ENCODE measurements around the gene SDCBP2.

Gene SDCBP2, protein sequence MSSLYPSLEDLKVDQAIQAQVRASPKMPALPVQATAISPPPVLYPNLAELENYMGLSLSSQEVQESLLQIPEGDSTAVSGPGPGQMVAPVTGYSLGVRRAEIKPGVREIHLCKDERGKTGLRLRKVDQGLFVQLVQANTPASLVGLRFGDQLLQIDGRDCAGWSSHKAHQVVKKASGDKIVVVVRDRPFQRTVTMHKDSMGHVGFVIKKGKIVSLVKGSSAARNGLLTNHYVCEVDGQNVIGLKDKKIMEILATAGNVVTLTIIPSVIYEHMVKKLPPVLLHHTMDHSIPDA

GRCh38 chr20:1328680-1329330, at the start of gene SDCBP2:
TSS of gene SDCBP2 (minus strand) at chr20:1329139. CDS start at chr20:1320416, 8,723 bp downstream.
- TF ChIP-seq NFIC (IDR thresholded peaks at IDR 0.05), result 0 out of 2 replicates have a peak, but pooled peaks have one; percentile 11
- TF ChIP-seq, protein P1, sequence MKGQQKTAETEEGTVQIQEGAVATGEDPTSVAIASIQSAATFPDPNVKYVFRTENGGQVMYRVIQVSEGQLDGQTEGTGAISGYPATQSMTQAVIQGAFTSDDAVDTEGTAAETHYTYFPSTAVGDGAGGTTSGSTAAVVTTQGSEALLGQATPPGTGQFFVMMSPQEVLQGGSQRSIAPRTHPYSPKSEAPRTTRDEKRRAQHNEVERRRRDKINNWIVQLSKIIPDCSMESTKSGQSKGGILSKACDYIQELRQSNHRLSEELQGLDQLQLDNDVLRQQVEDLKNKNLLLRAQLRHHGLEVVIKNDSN (IDR thresholded peaks at IDR 0.05), result no peak

DNA sequence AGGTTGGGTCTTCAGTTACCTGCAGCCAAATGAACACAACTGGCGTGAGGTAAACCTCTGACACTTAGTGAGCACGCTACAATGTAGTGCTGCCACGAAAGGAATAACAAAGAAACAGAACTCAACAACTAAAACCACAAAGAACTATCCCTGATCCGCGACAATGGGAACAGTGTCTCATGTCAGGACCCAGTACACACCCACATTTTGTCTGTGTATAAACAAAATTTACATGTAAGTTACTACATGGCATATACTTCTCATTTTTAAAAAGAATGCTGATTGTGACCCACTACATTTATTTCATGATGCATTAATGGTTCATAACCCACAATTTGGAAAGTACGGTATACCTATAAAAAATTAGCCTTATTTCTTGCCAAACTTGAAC, 49.8 kb upstream of the SDCBP2 start:
- TF ChIP-seq, protein P1 (IDR thresholded peaks at IDR 0.05), result no peak
- TF ChIP-seq, protein P2, sequence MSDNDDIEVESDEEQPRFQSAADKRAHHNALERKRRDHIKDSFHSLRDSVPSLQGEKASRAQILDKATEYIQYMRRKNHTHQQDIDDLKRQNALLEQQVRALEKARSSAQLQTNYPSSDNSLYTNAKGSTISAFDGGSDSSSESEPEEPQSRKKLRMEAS (IDR thresholded peaks at IDR 0.05), result no peak
- TF ChIP-seq FOXM1 (IDR thresholded peaks at IDR 0.05; ENCODE audit: borderline replicate concordance, low read depth), result no peak

- TF ChIP-seq ZBTB7A (IDR thresholded peaks at IDR 0.05; ENCODE audit: low read depth), result no peak
- TF ChIP-seq YY1 (IDR thresholded peaks at IDR 0.05; ENCODE audit: low read depth), result no peak
- TF ChIP-seq TAF1 (IDR thresholded peaks at IDR 0.05; ENCODE audit: low read depth), result no peak
- TF ChIP-seq CREB1 (IDR thresholded peaks at IDR 0.05; ENCODE audit: low read depth), result no peak
- TF ChIP-seq, protein P1 (IDR thresholded peaks at IDR 0.05), result no peak
- TF ChIP-seq TEAD4 (IDR thresholded peaks at IDR 0.05), result no peak
- TF ChIP-seq NFIC (IDR thresholded peaks at IDR 0.05), result no peak
- TF ChIP-seq RAD21 (IDR thresholded peaks at IDR 0.05; ENCODE audit: low read depth), result no peak
- no peak for TF ChIP-seq TCF12 (IDR thresholded peaks at IDR 0.05; ENCODE audit: low read depth)
- no peak for TF ChIP-seq CEBPB (IDR thresholded peaks at IDR 0.05)
- no peak for TF ChIP-seq EGR1 (IDR thresholded peaks at IDR 0.05)
- TF ChIP-seq, protein P2 (IDR thresholded peaks at IDR 0.05), result no peak
Observed at GRCh38 chr20:1377984-1378734, 49.2 kb upstream of the SDCBP2 start.

DNA sequence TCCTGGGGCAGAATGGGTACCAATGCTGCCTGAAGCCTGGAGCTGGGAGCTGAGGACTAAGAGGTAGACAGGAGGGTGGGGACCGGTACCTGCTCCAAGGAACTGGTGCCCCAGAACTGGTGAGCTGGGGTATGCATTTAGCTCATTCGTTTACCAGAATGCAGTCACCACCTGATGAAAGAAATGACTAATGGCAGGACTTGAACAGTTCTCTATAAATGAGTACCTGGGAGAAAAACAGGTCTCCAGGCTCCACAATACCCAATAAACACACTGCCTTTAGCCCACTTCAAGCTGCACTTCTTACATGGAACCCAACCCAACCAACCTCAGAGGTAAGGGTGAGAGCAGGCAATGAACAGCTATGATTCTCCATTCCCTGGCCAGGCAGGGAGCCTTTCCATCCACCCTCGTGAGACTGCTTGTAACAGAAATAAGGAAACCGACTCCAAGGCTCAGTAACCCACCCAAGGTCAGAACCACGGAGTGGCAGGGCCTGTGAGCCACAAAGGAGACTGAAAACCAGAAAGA, 48.5 kb upstream of the SDCBP2 start:
- TF ChIP-seq RAD21 (IDR thresholded peaks at IDR 0.05; ENCODE audit: low read depth) (no peak), TAF1 (IDR thresholded peaks at IDR 0.05; ENCODE audit: low read depth) (no peak), YY1 (IDR thresholded peaks at IDR 0.05; ENCODE audit: low read depth) (no peak), EGR1 (IDR thresholded peaks at IDR 0.05) (no peak), EP300 (IDR thresholded peaks at IDR 0.05; ENCODE audit: borderline replicate concordance) (no peak), TCF12 (IDR thresholded peaks at IDR 0.05; ENCODE audit: low read depth) (no peak), ZBTB7A (IDR thresholded peaks at IDR 0.05; ENCODE audit: low read depth) (no peak), CREB1 (IDR thresholded peaks at IDR 0.05; ENCODE audit: low read depth) (no peak), NFIC (IDR thresholded peaks at IDR 0.05) (no peak), CEBPB (IDR thresholded peaks at IDR 0.05) (no peak), REST (IDR thresholded peaks at IDR 0.05; ENCODE audit: low read depth) (no peak), TEAD4 (IDR thresholded peaks at IDR 0.05) (no peak), FOXM1 (IDR thresholded peaks at IDR 0.05; ENCODE audit: borderline replicate concordance, low read depth) (no peak)
- TF ChIP-seq, protein P2 (IDR thresholded peaks at IDR 0.05), result no peak
- TF ChIP-seq, protein P1 (IDR thresholded peaks at IDR 0.05), result no peak

DNA sequence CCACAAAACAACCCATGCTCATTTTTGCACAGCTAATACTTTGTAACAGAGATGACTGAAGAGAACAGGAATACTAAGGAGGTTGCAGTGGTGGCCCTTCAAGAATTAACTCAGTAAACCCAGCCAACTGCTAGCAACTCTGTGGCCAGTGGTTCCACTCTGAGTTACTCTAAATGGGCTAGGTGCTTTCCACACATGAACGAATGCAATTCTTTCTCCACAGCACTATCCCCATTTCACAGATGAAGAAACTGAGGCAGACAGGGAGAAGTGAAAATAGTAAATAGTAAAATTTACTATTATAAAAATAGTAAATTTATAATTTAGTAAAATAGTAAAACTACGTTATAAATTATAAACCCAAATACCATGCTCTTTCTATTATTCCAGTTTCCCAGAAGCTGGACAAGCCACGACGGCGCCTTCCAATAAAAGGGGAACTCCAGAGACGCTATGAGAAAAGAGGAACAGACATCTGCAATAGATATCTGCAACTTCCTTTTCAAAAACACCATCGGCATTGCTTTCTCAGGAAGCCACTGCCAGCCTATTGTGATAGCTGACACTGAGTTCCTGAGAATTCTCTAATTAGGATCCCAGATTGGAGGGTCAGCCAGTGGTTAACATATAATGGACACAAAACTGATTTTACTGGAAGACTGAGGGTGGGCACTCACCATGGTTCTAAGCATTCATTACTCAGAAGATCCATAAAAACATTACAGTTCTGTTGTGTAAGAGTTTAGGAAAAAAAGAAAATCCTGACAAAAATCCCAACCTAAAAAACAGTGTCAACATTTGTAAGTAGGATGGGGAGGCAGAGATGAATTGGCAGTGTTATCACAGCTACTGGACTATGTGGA, 47.7 kb upstream of the SDCBP2 start:
- TF ChIP-seq TCF12 (IDR thresholded peaks at IDR 0.05; ENCODE audit: low read depth), result no peak
- no peak for TF ChIP-seq EP300 (IDR thresholded peaks at IDR 0.05; ENCODE audit: borderline replicate concordance)
- no peak for TF ChIP-seq TEAD4 (IDR thresholded peaks at IDR 0.05)
- TF ChIP-seq NFIC (IDR thresholded peaks at IDR 0.05), result no peak
- TF ChIP-seq, protein P1 (IDR thresholded peaks at IDR 0.05), result no peak
- no peak for TF ChIP-seq CEBPB (IDR thresholded peaks at IDR 0.05)
- TF ChIP-seq CREB1 (IDR thresholded peaks at IDR 0.05; ENCODE audit: low read depth), result no peak
- TF ChIP-seq REST (IDR thresholded peaks at IDR 0.05; ENCODE audit: low read depth), result no peak
- TF ChIP-seq RAD21 (IDR thresholded peaks at IDR 0.05; ENCODE audit: low read depth), result no peak
- no peak for TF ChIP-seq FOXM1 (IDR thresholded peaks at IDR 0.05; ENCODE audit: borderline replicate concordance, low read depth)
- TF ChIP-seq, protein P2 (IDR thresholded peaks at IDR 0.05), result no peak
- TF ChIP-seq TAF1 (IDR thresholded peaks at IDR 0.05; ENCODE audit: low read depth), result no peak
- TF ChIP-seq ZBTB7A (IDR thresholded peaks at IDR 0.05; ENCODE audit: low read depth), result no peak
- no peak for TF ChIP-seq EGR1 (IDR thresholded peaks at IDR 0.05)
- TF ChIP-seq YY1 (IDR thresholded peaks at IDR 0.05; ENCODE audit: low read depth), result no peak
